ENCODE results near the gene ANKRD11.

GRCh38 chr16:89285381-89285780 lies 205.0 kb downstream of the ANKRD11 start:
- no peak for TF ChIP-seq TAF1 (IDR thresholded peaks at IDR 0.05; ENCODE audit: low read depth)
- no peak for TF ChIP-seq CTCF (IDR thresholded peaks at IDR 0.05; ENCODE audit: poor library complexity, severe bottlenecking)
- no peak for TF ChIP-seq POLR2AphosphoS5 (IDR thresholded peaks at IDR 0.05)
- TF ChIP-seq REST (IDR thresholded peaks at IDR 0.05; ENCODE audit: borderline replicate concordance): no peak
- TF ChIP-seq SMC3 (conservative IDR thresholded peaks at IDR 0.05; ENCODE audit: poor library complexity): no peak
